HG02798 (cell line): Measurements from ENCODE around the gene LAMB1.
"Not testable (repeated sequence)": the region's sequence is repeated elsewhere in the genome, so short reads cannot be mapped to it uniquely, and the experiment has no call there.

ENCODE experiments used
- ATAC-seq: cut with Tn5 transposase; IDR thresholded peaks from one replicate; pipeline ENCODE4 v1.9.1; 2021; ENCODE audit warnings: mild to moderate bottlenecking; ENCODE audit not compliant: unreplicated experiment, poor library complexity

Gene LAMB1

DNA sequence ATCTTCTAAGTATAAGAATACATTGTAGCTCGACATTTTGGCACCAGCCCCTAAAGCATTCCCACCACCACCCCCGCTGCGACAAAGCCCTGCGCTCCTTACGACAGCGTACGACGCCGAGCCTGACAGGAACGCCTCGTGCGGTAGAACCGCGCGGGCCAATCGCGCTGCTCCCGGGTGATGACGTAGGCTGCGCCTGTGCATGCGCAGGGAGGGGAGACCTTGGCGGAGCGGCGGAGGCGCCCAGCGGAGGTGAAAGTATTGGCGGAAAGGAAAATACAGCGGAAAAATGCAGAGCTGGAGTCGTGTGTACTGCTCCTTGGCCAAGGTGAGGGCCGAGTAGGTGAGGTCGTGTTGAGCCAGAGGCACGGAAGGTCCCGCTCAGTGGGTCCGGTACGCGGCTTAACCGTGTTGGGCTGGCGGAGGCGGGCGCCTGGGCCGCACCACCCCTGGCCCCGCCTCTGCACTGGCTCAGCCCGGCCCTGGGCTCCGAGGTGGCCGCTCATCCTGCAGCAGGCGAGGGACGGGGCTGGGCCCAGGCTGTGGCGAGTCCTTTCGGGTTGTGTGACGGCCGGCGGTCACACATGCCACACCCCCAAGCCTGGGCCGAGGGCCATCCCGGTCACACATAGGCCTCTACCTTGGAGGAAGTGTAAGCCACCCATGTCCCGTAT is 111.9 kb downstream of the LAMB1 start, which contains the start of gene DLD:
Gene DLD (plus strand): TSS at position 222 of the 674 bp plus-strand sequence. CDS start 68 bp downstream, at position 290.
- peak; percentile 99 for ATAC-seq

DNA sequence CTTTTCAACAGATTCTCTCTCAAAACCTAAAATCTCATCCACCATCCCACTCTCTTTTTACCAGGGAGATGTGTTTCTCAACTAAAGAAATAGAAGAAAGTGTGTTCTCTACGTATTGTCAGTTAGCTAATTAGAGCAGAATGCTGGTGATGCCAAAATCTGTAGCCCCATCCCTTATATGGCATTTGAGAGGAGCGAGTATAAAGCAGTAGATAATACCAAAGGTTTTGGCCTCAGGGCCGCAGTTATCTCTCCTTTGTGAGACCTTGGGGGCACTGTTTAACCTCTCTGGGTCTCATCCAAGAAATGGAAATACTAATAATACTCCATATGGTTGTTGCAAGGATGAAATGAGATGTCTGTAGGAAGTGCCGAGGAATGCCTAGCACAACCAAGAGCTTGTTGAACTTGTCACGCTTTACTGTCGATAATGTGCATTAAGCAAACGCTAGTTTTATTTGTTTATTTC is 112.4 kb downstream of the LAMB1 start:
- ATAC-seq, result peak; percentile 5

DNA sequence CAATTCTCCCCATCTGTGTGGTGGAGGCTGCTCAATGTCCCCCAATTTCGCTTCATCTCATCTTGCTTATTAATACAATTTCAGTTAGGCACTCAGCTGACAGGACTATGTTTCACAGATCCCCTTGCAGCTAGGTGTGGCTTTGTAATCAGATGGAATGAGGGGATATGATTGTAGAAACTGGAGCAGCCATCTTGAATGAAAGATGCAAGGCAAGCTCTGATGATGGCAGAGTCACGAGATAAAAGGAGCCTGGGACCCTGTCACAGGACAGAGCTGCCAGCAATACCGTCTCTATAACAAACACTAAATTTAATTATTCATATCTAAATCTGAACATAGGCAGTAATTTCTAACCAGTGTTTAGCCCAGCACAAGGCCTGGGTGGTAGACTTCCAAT is 113.0 kb downstream of the LAMB1 start:
- ATAC-seq, result no peak

DNA sequence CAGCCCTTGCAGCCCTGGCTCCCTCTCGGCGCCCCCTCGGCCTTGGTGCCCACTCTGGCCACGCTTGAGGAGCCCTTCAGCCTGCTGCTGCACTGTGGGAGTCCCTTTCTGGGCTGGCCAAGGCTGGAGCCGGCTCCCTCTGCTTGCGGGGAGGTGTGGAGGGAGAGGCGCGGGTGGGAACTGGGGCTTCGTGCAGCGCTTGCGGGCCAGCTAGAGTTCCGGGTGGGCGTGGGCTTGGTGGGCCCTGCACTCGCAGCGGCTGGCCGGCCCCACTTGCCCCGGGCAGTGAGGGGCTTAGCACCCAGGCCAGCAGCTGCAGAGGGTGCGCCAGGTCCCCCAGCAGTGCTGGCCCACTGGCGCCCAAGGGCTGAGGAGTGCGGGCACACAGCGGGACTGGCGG is 115.1 kb downstream of the LAMB1 start:
- ATAC-seq, result not testable (repeated sequence)

DNA sequence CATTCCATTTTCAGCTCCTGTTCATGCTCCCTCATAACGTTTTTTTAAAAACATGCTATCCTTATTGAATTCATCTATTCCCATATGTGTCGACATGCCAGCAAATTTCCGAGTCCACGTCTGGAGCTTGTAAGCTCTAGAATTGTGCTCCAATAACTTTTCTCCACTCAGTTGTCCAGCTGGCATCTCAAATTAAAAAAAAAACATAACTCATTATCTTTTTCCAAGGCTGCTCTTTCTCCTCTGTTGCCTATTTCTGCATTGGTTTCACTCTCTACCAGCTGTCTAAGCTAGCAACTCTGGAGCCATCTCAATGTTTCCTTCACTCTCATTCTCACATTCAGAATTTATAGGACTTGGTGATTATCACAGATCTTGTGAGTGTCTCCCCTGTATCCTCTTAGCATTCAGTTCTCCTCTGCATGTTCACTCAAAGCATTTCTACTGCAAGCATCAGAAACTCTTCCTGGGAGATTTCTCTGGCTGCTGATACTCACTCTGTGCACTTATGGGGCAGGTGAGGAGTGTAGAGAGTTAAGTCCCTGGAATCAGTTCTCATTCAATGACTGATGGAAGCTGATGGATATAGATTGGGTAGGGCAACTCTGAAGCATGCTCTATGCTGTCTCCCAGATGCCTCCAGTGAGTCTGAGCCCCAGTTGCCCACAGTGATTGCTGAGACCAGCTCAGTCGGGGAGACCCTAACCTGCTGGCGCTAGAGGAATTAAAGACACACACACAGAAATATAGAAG is 118.7 kb downstream of the LAMB1 start:
- ATAC-seq, result no peak

DNA sequence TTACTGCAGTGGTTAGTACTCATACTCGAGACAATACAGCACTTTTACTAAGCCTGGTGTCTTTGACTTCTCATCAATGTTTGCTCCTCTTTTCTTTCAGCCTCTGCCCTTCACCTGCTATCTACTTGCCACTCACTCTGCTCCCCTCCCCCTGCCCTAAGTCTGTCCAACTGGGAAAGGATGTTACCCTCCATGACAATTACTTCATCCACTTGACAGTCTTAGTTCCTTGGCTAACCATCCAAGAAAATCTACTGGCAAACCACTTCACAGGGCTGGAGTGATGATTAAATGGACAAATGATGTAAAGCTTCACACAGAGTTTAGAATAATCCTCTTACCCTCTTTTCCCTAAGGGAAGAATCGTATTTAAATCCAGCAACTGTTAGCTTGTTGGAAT is 120.2 kb downstream of the LAMB1 start:
- no peak for ATAC-seq

DNA sequence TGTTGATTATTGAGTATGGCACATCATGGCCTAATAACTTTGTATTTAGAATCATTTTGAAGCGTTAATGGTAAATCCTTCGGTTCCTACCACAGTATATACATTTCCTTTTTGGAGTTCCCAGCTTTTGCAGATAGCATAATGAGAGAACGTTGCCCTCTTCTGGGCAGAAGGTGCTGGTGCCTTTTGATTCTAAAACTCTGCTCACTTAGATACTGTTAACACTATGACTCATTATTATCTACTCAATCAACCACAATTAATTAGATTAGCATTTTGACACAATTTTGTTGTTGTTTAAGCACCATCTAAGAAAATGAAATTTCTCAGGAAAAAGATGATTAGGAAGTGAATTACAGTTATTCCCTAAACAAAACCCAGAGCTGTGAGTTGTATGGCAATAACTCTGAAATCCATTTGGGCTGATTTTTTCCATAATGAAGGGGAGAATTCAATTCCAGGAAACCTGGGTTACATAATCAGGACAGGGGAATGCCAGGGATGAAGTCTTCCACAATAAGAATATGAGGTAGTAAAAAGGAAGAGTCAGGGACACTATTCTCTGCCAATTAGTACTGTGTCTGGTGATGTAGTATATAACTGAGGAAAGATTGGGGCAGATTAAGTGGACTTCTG is 123.4 kb downstream of the LAMB1 start:
- peak; percentile 82 for ATAC-seq

DNA sequence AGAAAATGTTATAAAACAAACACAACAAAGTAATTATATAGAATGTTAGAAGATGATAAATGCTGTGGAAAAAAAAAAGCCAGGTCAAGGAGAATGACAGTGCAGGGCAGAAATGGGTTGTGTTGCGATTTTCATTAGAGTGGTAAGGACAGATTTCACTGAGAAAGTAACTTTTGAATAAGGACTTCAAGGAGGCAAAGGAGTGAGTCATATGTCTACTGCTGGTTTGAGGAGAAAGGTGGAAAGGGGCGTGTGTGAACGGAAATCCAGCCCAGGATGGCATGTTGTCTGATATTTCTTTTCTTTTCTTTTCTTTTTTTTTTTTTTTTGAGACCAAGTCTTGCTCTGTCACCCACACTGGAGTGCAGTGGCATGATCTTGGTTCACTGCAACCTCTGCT is 124.3 kb downstream of the LAMB1 start:
- no peak for ATAC-seq

DNA sequence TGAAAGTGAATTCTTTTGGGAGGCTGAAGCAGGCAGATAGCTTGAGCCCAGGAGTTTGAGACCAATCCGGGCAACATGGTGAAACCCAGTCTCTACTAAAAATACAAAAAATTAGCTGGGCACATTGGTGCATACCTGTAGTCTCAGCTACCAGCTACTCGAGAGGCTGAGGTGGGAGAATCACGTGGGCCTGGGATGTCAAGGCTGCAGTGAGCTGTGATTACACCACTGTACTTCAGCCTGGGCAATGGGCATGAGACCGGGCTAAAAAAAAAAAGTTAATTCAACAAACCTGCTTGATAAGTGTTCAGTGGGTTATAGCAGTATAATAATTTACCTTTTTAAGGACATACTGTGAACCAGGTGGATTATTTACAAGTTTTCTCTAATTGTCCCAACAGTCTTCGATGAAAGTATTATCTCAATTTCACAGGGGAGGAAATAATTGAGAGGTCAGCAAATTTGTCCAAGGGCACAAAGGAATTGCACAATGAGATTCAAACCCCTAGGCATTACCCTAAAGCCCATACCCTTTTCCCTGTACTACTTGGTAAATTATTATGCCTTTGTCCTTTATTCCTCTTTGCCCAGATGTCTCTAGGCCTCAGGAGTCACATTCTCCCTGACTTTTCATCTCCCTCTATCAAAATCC is 125.1 kb downstream of the LAMB1 start:
- no peak for ATAC-seq

DNA sequence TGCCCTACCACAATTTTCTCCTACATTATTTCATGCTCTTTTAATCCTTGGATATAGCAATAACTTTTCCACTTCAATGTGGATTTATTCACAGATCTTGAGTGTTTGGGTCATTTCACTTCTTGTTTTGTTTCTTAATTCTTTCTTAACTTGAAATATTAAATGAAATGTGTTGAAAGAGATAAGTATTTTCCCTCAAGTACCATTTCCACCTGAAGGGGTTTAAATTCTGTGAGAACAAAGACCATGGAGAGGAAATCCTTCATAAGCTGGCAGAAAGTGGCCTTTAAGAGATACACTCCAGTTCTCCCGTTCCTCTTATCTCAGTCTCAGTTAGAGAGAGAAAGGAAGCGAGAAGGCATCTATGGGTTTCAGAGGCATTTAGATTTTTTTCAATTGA is 126.0 kb downstream of the LAMB1 start:
- no peak for ATAC-seq

DNA sequence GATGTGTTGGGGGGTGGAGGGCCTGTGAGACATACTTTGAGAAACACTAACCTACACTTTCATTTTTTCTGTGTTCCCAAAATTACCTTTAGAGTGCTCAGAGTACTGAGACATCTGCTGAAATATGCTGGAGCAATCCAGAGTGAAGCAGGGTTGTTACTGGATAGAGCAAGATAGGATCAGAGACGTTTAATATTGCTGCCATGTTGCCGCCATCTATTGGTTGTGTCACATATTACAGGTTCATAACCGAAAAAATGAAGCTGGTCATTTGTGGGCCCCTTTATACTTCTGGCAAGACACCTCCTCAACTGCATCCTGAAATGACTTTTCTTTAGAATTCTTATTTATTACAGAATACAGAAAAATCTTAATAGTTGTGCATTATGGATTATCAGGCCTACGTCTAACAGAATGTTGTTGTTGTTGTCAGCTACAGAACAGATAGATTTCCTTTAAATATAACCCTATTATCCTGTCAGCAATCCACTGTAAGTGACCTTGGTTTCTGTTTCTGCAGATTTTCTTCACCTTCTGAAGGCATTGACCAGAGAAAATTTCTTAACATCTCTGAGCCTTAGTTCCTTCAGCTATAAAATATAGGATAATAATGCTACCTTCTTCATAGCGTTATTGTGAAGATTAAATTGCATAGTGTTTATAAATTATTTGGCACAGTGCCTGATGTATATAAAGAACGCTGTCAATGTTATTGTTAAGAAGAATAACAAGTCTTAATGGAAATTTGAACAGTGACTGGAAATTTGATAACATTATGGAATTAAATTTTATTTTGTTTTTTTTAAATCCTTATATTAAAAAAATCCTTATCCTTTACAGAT is 128.1 kb downstream of the LAMB1 start:
- ATAC-seq, result peak; percentile 82

DNA sequence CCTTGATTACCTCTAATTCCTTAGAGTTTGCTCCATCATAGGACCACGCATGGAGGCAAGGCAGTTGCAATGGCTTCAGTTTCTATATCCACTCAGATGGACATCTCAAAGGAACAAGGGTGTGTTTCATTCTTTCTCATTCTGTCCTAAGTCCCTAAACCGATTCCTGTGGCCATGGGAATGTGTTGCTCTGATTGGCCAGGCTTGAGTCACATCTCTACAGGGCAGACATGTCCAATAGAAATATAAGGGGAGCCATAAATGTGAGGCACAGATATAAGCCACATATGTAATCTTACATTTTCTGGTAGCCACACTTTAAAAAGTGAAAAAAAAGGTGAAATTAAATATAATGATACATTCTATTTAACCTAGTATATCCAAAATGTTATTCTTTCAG is 128.8 kb downstream of the LAMB1 start:
- no peak for ATAC-seq
